T-helper 2 cell treated with Interferon-gamma antibody and Interleukin-4, amounts not matched to agents 100 ng/mL and 5 ng/mL, for 36 hours (primary cell): ENCODE measurements around the gene CCDC51. TPM values are rescaled to one million over a fixed set of nuclear protein-coding genes. Genes with fewer than 3 reads are reported as not detected.

Experiments used
- intact Hi-C: fragments of 100-400 bp; cut with micrococcal nuclease; formaldehyde crosslinking; loops from one replicate; pipeline ENCODE4 v1.15.1; 2023
- total RNA-seq: library from RNA; stranded (reverse); gene quantifications from 2 replicates; pipeline ENCODE4 v1.2.3, GENCODE V29; 2022

CCDC51 gene
- total RNA-seq, 1 donor from 2014 or later, result 14.2 TPM

DNA sequence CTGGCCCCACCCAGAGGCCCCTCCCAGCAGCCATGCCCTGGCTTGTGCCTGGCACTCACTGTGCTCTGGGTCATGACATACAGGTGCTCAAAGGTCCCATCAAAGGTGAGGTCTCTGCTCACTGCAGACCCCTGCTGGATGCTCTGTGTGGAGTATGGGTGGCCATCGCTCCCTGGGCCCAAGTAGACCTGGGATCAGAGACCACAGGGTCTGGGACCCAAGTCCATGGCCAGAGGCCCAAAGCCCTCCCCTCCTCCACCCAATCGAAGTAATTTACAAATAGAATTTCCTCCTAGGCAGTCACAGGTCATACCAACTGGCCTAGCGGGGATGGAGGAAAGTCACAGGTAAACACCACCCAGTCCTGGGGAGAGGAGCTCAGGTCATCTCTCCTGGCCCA lies 17.6 kb downstream of the CCDC51 start:
- intact Hi-C loops, result no loop called here

- intact Hi-C loops, result no loop called here
Measured at GRCh38 chr3:48420561-48420960, 19.4 kb downstream of the CCDC51 start.

- intact Hi-C loops, result no loop called here
Measured at GRCh38 chr3:48419597-48419996, 20.3 kb downstream of the CCDC51 start.

DNA sequence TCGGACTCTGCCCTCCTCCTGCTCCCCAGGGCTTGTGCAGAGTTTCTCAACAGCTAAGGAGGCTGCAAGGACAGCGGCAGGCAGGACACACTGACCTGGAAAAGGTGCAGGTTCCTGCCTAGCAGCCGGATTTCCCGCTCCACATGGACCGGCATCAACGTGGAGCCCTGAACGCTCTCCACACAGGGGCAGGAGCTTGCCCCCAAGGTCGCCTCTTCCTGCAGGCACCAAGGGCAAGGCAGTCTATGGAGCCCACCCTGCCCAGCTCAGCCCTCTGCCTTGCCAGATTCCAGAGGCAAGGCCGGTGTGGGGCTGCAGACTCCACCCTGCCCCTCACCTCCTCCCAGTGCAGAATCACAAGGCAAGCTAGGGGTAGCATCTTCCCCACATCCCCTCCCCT lies 20.8 kb downstream of the CCDC51 start:
- intact Hi-C loops, result no loop called here

- intact Hi-C loops, result no loop called here
Measured at GRCh38 chr3:48418651-48419050, 21.3 kb downstream of the CCDC51 start.

DNA sequence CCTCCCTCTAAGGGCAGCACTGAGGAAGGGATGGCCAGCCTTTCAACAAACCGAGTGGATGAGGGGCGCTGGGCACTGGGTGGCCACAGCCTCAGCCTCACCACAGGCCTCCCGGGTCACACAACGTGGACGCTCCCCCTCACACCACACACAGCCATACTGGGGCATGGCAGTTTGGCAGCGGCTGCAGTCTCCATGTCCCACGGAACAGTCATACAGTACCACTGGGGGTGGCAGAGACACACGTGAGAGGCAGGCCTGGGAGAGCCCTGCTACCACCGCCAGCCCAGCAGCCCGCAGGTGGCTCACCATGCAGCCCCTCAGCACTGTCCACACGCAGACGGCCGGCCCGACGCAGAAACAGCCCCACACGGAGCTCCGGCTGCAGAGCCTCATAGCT lies 21.8 kb downstream of the CCDC51 start:
- intact Hi-C loops, result no loop called here

- intact Hi-C loops, result no loop called here
Measured at GRCh38 chr3:48417529-48418108, 22.3 kb downstream of the CCDC51 start.

DNA sequence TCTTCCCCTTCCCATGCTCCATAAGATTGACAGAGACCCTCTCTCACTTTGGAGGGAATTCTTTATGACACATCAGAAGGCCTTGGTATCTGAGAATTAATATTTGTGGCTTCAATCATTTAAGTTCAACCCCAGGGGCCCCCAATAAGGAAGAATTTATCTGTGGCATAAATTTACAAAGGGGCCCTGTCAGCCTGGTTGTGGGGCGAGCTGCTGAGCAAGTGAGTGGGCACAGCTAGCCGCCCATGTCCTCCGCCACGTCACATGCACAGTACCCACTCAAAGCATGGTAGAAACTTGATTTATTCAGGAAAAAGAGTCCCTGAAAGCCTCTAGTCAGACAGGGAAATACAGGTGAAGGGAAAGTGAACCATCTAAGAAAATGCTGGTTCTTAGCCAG lies 23.4 kb downstream of the CCDC51 start:
- intact Hi-C loops, result no loop called here

- intact Hi-C loops, result no loop called here
Measured at GRCh38 chr3:48416091-48416505, 23.8 kb downstream of the CCDC51 start.

GRCh38 chr3:48415251-48415953 lies 24.5 kb downstream of the CCDC51 start:
- intact Hi-C loops, result no loop called here

GRCh38 chr3:48414376-48415250 lies 25.3 kb downstream of the CCDC51 start:
- intact Hi-C loops, result no loop called here

GRCh38 chr3:48413611-48414010 lies 26.3 kb downstream of the CCDC51 start:
- intact Hi-C loops, result no loop called here

DNA sequence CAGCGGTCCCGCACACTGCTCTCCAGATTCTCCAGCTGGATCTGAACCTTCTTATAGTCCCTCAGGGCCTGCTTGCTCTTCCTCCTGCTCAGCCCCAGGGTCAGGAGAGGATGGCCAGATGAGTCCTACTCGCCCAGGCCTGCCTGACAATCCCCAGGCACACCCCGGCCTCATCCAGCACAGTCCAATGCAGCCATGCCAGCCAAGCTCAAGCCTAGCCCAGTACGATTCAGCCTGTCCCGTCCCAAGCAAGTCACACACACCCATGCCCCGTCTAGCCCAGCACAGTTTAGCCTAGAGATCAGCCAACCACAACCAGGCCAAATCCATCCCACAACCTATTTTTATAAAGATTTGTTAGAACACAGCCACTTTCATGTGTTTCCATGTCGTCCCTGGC lies 26.8 kb downstream of the CCDC51 start:
- intact Hi-C loops, result no loop called here

DNA sequence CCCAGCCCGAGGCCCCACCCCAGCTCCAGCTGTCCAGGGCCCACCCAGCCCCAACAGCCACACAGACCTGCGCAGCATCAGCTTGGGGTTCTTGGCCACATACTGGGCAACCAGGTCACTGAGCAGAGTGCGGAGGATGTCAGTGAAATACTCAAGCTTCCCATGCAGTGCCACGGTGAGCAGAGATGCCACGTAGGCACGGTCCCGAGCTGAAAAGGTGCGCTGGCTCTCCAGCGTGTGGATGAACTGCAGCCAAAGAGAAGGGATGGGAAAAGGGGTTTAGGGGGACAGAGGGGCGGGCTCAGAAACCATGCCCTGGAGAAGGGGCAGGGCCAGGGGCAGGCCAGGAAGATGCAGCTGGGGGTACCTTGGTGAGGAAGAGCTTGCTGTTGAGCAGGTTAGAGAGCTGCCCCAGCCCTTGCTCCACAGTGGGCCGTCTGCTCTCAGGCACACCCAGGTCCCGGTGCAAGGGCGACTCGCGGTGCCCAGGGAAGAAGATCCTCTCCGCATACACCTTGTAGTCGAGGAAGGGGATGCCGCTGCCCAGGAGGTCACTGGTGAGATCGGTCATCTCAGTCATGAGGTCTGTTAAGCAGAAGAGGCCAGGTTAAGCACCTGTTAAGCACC lies 27.4 kb downstream of the CCDC51 start:
- intact Hi-C loops, result no loop called here

- intact Hi-C loops, result no loop called here
Measured at GRCh38 chr3:48411606-48412374, 28.1 kb downstream of the CCDC51 start.

DNA sequence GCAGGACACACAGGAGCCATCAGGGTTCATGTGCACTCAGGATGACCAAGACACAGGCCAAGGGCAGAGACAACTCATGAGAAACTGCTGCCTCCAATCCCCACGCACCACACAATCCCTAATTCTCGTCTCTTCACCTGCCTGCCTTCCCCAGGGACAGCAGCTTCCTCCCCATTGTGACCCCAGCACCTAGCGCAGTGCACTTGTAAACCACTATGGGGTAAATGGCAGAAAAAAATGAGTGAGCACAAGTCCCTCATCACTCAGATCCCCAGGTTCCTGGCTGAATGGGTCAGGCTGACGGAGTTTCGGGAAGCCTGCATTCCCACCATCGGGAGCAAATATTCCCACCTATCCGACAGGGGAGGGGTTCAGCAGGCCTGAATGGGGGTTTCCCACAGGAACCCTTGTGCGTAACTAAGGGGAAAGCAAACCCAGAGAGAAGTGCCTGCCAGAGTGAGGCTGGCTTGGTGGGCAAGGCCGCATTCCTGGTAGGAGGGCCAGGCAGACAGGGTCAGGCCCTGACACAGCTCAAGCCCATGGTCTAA lies 28.8 kb downstream of the CCDC51 start:
- intact Hi-C loops, result no loop called here

DNA sequence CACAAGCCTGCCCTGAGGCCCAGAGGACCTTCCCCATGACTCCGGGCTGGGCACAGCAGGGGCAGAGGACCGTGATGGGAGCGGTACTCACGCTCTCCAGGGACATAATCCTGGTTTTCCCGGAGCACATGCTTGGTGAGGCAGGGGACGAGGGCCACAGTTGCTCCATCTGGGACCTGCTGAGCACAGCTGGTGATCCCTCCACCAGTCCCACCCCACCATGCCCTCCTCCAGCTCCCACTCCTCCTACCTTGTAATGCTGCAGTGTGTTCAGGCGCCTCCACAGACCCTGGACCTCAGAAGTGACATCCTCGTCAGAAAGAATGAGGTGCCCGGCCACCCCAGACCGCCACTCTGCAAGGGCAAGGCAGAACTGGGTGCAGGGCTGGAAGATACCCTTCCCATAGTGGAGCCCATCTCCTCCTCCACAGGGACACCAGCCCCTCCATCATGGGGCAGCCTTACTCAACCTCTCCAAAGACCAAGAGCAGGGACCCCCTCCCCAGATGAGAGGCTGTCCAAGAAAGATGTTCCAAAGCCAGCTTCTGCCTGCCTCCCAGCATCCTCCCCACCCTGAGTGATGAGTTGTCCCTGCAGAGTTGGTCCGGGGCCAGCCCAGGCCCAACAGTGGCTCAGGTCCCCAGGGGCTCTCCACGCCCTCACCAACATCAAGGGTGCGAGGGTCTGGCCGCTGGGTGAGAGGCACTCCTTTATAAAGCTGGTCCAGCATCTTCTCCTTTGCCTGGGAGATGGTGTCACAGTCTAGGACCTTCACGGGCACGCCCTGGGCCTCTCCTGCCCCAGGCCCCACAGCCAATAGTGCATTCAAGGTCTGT lies 29.5 kb downstream of the CCDC51 start:
- intact Hi-C loops, result no loop called here

GRCh38 chr3:48409291-48410201 lies 30.4 kb downstream of the CCDC51 start:
- intact Hi-C loops, result loop anchor here (10.0 kb wide), 1 partner anchor 225 kb away; the partner anchor contains the start of gene SLC26A6
